Erythroblast (primary cell): Measurements from ENCODE around the gene SPOCK1.

ENCODE experiments used
- GATA1 ChIP-seq: IDR thresholded peaks from 2 replicates; pipeline ENCODE4 v1.6.1; 2011; ENCODE audit warnings: low read depth, mild to moderate bottlenecking, control low read depth, low read length, moderate library complexity
- POLR2A ChIP-seq: IDR thresholded peaks from 2 replicates; pipeline ENCODE4 v1.6.1; 2011; ENCODE audit warnings: mild to moderate bottlenecking, low read length

DNA sequence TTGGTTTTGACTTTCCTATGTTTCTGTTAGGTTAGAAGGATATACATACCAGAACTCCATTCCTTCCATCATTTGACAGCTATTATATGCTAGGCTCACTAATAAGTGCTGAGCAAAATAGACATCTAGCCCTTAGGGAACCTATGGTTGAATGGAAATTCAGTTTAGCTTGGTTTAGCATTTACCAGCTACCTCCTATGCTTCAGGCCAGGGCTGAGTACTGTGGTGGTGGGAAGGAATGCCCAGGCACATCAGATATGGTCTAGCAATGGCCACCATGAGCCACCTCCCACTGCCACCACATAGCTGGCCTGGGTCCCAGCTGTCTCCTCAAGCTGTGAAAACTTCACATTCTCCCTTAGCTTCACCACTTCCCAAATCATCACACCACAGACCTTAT lies 89.4 kb downstream of the SPOCK1 start:
- no peak for TF ChIP-seq POLR2A
- TF ChIP-seq GATA1: no peak
